ENCODE results near the gene DMTF1.
"Not testable (repeated sequence)": the region's sequence is repeated elsewhere in the genome, so short reads cannot be mapped to it uniquely, and the experiment has no call there.

The DMTF1 gene

DNA sequence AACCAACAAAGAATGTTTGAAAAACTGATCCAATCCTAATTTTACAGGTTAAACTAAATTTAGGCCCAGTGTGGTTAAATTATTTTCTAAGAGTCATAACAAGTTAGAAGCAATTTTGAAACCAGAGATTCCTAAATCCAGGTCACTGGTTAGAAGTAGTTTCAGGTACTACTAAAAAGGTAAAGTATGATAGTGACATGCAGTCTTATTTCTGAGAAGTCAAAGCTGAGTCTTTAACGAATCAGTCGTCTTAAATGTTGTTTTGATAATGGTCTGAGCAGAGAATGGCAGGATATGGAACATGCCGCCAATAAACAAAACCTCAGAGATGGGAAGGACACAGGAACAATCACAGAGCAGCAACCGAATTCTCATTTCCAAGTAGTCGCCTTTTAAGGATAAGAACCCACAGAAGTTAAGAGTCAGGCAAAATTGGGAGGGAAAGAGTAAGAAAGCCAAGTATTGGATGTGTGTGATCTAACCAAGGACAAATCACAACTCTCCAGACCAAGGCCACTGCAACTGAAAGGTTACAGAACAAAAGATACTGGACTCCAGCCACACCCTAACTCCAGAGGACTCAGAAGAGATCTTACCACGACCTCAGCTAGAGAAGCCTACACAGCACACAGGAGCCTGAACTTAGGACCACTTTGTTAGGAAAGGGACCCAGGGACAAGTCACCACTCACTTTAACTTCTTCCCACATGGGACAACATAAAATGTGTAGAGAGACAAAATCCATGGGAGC is 47.6 kb downstream of the DMTF1 start:
- in situ Hi-C loops (cut with MboI; ENCODE audit: low sequenced_read_pairs, unreplicated experiment), result no loop called here
- TF ChIP-seq, protein P1, sequence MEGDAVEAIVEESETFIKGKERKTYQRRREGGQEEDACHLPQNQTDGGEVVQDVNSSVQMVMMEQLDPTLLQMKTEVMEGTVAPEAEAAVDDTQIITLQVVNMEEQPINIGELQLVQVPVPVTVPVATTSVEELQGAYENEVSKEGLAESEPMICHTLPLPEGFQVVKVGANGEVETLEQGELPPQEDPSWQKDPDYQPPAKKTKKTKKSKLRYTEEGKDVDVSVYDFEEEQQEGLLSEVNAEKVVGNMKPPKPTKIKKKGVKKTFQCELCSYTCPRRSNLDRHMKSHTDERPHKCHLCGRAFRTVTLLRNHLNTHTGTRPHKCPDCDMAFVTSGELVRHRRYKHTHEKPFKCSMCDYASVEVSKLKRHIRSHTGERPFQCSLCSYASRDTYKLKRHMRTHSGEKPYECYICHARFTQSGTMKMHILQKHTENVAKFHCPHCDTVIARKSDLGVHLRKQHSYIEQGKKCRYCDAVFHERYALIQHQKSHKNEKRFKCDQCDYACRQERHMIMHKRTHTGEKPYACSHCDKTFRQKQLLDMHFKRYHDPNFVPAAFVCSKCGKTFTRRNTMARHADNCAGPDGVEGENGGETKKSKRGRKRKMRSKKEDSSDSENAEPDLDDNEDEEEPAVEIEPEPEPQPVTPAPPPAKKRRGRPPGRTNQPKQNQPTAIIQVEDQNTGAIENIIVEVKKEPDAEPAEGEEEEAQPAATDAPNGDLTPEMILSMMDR (IDR thresholded peaks at IDR 0.05; ENCODE audit: borderline replicate concordance, control extremely low read depth, extremely low read depth, insufficient read depth, missing control alignments), result no peak
- no peak for DNase-seq (ENCODE audit: low spot score)

GRCh38 chr7:87202208-87202607 is 50.0 kb downstream of the DMTF1 start:
- TF ChIP-seq, protein P1 (IDR thresholded peaks at IDR 0.05; ENCODE audit: borderline replicate concordance, control extremely low read depth, extremely low read depth, insufficient read depth, missing control alignments), result no peak
- in situ Hi-C loops (cut with MboI; ENCODE audit: low sequenced_read_pairs, unreplicated experiment), result no loop called here
- no peak for DNase-seq (ENCODE audit: low spot score)

GRCh38 chr7:87202705-87203104 is 50.5 kb downstream of the DMTF1 start:
- TF ChIP-seq, protein P1 (IDR thresholded peaks at IDR 0.05; ENCODE audit: borderline replicate concordance, control extremely low read depth, extremely low read depth, insufficient read depth, missing control alignments), result no peak
- DNase-seq (ENCODE audit: low spot score), result no peak
- in situ Hi-C loops (cut with MboI; ENCODE audit: low sequenced_read_pairs, unreplicated experiment), result no loop called here

- DNase-seq (ENCODE audit: low spot score); in situ Hi-C loops (cut with MboI; ENCODE audit: low sequenced_read_pairs, unreplicated experiment): not testable (repeated sequence)
Observed at GRCh38 chr7:87203929-87204328, 51.7 kb downstream of the DMTF1 start.

- TF ChIP-seq, protein P1 (IDR thresholded peaks at IDR 0.05; ENCODE audit: borderline replicate concordance, control extremely low read depth, extremely low read depth, insufficient read depth, missing control alignments), result no peak
- in situ Hi-C loops (cut with MboI; ENCODE audit: low sequenced_read_pairs, unreplicated experiment), result no loop called here
Observed at GRCh38 chr7:87204933-87205332, 52.7 kb downstream of the DMTF1 start.

GRCh38 chr7:87205701-87206100 is 53.4 kb downstream of the DMTF1 start:
- DNase-seq (ENCODE audit: low spot score); in situ Hi-C loops (cut with MboI; ENCODE audit: low sequenced_read_pairs, unreplicated experiment): not testable (repeated sequence)

More at GRCh38 chr7:87204933-87205332, 52.7 kb downstream of the DMTF1 start:
- DNase-seq (ENCODE audit: low spot score), result no peak

DNA sequence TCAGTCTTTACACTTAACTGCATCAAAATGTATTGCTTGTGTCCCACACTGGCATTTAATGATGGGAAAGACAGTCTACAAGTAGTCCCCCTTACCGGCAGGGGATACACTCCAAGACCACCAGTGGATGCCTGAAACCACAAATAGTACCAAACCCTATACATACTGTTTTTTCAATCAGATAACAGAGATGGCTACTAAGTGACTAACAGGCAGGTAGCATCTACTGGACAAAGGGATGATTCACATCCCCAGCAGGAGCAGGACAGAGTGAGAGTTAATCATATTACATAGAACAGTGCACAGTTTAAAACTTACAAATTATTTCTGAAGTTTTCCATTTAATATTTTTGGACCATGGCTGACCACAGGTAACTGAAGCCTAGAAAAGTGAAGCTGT is 54.1 kb downstream of the DMTF1 start:
- in situ Hi-C loops (cut with MboI; ENCODE audit: low sequenced_read_pairs, unreplicated experiment), result no loop called here

More for the DNA sequence above, 54.1 kb downstream of the DMTF1 start:
- TF ChIP-seq, protein P1 (IDR thresholded peaks at IDR 0.05; ENCODE audit: borderline replicate concordance, control extremely low read depth, extremely low read depth, insufficient read depth, missing control alignments), result no peak
- DNase-seq (ENCODE audit: low spot score), result no peak

Measured in GM13976 (cell line).